Measurements from ENCODE around the gene DUSP23.

Gene DUSP23

GRCh38 chr1:159786966-159787365 lies 6.2 kb downstream of the DUSP23 start:
- DNase-seq: no peak

- no peak for DNase-seq
Measured at GRCh38 chr1:159790237-159790917, 9.6 kb downstream of the DUSP23 start.

DNA sequence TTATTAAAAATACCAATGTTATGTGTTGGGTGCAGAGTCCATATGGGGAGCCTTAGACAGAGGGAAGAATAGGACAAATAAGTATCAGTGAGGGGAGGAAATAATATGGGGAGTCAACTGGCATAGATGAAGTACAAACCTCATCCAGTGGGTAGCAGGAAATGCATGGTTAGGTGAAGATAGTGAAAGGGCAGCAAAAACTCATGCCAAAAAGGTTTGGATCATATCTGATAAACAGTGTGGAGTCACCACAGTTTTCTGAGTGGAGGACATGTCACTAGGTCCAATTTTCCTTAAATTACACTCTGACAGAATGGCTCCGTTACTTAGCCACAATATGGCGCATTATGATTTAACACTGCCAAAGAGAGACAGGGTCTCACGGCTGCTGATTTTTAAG lies 10.3 kb downstream of the DUSP23 start:
- DNase-seq: no peak

DNA sequence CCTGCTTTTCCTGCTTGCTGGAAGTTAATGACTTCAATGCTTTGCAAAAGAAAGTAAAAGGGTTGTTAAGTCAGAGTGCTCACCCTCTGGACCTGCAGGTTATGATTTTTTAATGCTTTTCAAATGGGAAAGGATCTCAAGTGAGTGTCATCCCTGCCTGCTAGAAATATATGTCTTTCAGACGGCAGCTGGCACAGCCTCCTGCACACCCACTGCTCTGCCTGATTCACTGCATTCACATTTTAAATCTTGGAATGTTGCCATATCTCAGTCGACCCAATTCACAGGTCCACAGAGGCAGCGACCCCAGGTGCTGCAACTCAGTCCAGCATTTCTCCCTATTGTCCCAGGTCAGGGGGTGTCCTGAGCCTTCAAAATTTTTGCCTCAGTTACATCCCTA lies 10.7 kb downstream of the DUSP23 start:
- no peak for DNase-seq

GRCh38 chr1:159795534-159795933 lies 14.8 kb downstream of the DUSP23 start:
- DNase-seq: no peak

DNA sequence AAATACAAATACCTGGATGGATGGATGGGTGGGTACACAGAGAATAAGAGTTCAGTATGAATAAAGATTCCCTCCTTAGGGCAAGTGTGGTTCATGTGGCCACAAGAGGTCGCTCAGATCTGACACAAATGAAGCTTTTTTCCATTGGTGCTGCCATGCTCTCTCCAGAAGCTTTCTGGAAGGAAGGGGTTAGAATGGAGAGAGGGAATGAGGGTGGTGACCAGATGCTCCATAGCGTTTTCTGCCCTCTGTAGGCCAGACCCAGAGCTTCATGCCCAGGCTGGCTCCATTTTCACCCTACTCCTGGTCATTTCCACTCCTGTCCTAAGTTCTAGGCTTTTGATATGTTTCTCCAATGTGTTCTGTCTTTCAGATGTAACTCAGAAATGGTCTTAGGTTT lies 18.1 kb downstream of the DUSP23 start:
- DNase-seq: no peak

GRCh38 chr1:159799446-159799985 lies 18.8 kb downstream of the DUSP23 start:
- no peak for DNase-seq

- no peak for DNase-seq
Measured at GRCh38 chr1:159800177-159800930, 19.6 kb downstream of the DUSP23 start.

GRCh38 chr1:159802111-159802510 lies 21.3 kb downstream of the DUSP23 start, which contains the start of gene FCRL6:
TSS of gene FCRL6 (plus strand) at chr1:159802360. CDS start at chr1:159802425, 65 bp downstream.
- no peak for DNase-seq

GRCh38 chr1:159803956-159804689 lies 23.4 kb downstream of the DUSP23 start:
- no peak for DNase-seq

DNA sequence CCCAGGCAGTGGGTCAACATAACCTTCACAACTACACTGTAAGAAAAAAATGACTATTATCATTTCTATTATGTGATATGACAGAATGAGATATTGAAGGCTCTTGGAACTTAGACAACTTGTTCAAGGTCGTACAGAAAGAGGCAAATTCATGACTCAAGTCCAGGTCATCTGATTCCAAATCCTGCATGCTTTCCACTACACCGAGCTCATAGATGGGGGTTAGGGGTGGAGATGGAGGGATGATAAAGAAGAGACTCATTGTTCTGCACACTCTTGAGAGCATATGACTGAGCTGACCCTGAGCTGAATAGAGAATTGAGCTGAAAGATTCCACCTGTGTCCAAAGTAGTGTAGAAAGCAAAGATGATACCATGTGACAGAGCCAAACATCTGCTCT lies 24.2 kb downstream of the DUSP23 start:
- DNase-seq: no peak

GRCh38 chr1:159815926-159816325 lies 35.2 kb downstream of the DUSP23 start:
- no peak for DNase-seq

GRCh38 chr1:159817276-159818041 lies 36.7 kb downstream of the DUSP23 start:
- no peak for DNase-seq

GRCh38 chr1:159821171-159821867 lies 40.6 kb downstream of the DUSP23 start:
- DNase-seq: no peak

- DNase-seq: no peak
Measured at GRCh38 chr1:159823406-159823805, 42.6 kb downstream of the DUSP23 start.

DNA sequence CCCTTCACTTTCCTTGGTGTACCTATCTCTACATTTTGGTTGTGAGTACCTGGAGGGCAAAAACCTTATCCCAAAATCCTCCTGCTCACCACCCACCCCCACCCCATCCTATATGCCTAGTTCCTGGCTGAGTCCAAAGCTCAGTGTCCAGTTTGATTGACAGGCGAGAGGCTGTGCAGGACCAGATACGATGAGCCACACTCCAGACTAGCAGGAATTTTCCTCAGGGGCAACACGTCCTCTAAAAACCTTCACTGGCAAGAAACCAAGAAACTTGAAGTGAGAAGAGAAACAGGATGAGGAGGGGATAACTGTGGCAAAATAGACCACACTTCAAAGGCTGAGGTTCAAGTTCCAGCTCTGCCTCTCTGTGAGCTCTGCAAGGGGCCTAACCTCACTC lies 44.8 kb downstream of the DUSP23 start:
- no peak for DNase-seq

- peak; percentile 73 for DNase-seq
Measured at GRCh38 chr1:159826441-159827101, 45.8 kb downstream of the DUSP23 start, which contains the start of gene SLAMF8. TSS of gene SLAMF8 (plus strand) at chr1:159826873. CDS start at chr1:159826899, 26 bp downstream.

DNA sequence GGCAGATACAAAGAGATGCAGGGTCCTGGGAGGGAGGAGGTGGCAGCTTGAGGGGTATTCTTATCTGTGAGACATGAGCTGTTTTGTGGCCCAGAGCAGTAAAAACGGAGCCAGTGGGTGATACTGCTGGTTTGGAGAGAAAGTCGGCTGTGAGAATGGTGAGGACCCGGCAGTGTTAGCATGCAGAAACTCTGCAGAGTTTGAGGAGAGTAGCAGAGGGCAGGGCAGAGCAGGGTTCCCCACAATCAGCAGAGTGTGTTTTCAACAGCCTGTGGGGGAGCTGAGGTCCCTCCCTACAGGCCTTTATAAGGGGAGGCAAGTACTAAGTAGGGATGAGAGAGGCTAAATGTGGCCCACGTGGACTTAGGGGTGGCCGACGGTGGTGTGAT lies 46.3 kb downstream of the DUSP23 start:
- DNase-seq: no peak

GRCh38 chr1:159827549-159827948 lies 46.8 kb downstream of the DUSP23 start:
- no peak for DNase-seq

DNA sequence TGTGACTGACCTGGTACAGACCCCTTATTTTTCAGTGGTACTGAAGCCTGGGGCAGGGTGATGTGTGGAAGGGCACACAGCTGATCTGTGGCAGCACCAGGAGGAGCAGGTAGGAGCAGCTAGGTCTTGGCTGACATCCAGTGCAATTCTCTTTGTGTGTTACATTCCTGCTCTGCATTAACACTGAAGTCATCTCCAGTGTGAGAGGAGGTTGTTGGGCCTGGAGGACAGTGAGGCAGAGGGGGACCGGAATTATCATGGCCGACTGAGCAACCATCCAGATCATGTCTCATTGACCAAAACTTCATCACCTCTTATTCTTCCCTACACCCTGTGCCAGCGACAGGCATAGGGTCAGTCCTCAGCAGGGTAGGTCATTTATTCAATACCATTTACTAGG lies 47.4 kb downstream of the DUSP23 start:
- DNase-seq: no peak

DNA sequence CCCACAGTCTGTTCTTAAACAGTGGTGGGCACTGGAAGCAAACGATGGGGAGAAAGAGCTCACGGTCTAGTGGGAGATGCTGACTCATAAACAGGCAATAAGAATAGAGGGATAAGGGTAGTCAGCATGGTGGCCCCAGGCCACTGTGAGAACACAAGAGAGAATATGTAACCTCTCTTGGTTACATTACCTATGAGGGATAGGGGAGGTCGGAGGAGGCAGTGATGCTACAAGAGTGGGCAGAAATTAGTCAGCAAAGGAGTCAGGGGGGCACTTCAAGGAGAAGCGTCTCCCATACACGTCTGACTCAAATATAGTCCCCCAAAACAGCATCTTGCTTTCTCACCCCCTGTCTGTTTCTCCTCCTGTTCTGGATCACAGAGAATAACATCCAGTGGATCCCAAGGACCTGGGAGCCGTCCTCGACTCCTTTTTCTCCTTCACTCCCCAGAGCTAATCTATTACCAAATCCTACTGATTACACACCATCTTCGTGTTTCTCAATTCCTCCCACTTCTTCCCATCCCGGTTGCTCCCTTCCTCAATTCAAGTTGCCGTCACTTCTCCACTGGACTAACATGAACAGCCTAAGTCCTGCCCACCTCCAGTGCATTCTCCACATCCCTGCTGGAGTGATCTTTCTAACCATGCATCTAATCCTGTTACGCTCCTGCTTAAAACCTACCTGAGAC lies 48.0 kb downstream of the DUSP23 start:
- DNase-seq: no peak

Measured in activated CD8-positive, alpha-beta memory T cell treated with anti-CD3 and anti-CD28 coated beads, Interleukin-2, amount 50 U/mL, for 48 hours (primary cell).